ENCODE measurements around the gene ZMYND10.

DNA sequence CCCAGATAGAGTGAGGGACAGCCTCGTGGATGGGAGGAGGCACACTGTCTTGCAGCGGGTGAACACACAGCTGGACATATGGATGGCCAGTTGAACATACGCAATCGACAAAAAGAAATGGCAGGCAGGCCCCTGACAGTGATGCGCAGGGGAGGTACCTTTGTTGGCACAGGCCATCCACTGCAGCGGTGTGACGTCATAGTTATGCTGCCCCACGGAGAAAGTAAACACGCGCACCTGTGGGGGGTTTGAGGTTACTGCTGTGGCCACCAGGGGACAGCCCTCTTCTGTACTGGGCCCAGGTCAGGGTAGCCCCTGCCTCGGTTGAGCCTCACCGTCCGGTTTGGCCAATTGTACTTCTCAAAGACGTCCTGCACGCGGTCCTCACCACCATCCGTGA, 33.2 kb upstream of the ZMYND10 start:
- TF ChIP-seq ZNF282 (CRISPR knock-in tag; IDR thresholded peaks at IDR 0.05) (no peak), MAFK (IDR thresholded peaks at IDR 0.05; ENCODE audit: low read length) (no peak), ATF7 (IDR thresholded peaks at IDR 0.05) (peak; percentile 77), RCOR1 (IDR thresholded peaks at IDR 0.05; ENCODE audit: borderline replicate concordance in 1 of 2, low read depth in 2 of 2, low read length in 2 of 2) (no peak), ZNF23 (CRISPR knock-in tag; IDR thresholded peaks at IDR 0.05) (no peak), RAD51 (IDR thresholded peaks at IDR 0.05; ENCODE audit: borderline replicate concordance, low read depth) (no peak)
- TF ChIP-seq, protein P1, sequence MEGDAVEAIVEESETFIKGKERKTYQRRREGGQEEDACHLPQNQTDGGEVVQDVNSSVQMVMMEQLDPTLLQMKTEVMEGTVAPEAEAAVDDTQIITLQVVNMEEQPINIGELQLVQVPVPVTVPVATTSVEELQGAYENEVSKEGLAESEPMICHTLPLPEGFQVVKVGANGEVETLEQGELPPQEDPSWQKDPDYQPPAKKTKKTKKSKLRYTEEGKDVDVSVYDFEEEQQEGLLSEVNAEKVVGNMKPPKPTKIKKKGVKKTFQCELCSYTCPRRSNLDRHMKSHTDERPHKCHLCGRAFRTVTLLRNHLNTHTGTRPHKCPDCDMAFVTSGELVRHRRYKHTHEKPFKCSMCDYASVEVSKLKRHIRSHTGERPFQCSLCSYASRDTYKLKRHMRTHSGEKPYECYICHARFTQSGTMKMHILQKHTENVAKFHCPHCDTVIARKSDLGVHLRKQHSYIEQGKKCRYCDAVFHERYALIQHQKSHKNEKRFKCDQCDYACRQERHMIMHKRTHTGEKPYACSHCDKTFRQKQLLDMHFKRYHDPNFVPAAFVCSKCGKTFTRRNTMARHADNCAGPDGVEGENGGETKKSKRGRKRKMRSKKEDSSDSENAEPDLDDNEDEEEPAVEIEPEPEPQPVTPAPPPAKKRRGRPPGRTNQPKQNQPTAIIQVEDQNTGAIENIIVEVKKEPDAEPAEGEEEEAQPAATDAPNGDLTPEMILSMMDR (IDR thresholded peaks at IDR 0.05 in 2 of 3, conservative IDR thresholded peaks at IDR 0.05 in 1 of 3; ENCODE audit: insufficient read depth in 2 of 3, low read depth in 1 of 3, low read length in 3 of 3): no peak
- TF ChIP-seq, protein P2, sequence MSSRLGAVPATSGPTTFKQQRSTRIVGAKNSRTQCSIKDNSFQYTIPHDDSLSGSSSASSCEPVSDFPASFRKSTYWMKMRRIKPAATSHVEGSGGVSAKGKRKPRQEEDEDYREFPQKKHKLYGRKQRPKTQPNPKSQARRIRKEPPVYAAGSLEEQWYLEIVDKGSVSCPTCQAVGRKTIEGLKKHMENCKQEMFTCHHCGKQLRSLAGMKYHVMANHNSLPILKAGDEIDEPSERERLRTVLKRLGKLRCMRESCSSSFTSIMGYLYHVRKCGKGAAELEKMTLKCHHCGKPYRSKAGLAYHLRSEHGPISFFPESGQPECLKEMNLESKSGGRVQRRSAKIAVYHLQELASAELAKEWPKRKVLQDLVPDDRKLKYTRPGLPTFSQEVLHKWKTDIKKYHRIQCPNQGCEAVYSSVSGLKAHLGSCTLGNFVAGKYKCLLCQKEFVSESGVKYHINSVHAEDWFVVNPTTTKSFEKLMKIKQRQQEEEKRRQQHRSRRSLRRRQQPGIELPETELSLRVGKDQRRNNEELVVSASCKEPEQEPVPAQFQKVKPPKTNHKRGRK (tag; IDR thresholded peaks at IDR 0.05): no peak
- TF ChIP-seq, protein P3, sequence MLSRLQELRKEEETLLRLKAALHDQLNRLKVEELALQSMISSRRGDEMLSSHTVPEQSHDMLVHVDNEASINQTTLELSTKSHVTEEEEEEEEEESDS (CRISPR knock-in tag; IDR thresholded peaks at IDR 0.05): no peak
- TF ChIP-seq, protein P4, sequence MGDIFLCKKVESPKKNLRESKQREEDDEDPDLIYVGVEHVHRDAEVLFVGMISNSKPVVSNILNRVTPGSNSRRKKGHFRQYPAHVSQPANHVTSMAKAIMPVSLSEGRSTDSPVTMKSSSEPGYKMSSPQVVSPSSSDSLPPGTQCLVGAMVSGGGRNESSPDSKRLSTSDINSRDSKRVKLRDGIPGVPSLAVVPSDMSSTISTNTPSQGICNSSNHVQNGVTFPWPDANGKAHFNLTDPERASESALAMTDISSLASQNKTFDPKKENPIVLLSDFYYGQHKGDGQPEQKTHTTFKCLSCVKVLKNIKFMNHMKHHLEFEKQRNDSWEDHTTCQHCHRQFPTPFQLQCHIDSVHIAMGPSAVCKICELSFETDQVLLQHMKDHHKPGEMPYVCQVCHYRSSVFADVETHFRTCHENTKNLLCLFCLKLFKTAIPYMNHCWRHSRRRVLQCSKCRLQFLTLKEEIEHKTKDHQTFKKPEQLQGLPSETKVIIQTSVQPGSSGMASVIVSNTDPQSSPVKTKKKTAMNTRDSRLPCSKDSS (IDR thresholded peaks at IDR 0.05; ENCODE audit: low read depth, partially characterized antibody): no peak

Data from K562 (cell line).